ENCODE measurements around the gene MMAA.

DNA sequence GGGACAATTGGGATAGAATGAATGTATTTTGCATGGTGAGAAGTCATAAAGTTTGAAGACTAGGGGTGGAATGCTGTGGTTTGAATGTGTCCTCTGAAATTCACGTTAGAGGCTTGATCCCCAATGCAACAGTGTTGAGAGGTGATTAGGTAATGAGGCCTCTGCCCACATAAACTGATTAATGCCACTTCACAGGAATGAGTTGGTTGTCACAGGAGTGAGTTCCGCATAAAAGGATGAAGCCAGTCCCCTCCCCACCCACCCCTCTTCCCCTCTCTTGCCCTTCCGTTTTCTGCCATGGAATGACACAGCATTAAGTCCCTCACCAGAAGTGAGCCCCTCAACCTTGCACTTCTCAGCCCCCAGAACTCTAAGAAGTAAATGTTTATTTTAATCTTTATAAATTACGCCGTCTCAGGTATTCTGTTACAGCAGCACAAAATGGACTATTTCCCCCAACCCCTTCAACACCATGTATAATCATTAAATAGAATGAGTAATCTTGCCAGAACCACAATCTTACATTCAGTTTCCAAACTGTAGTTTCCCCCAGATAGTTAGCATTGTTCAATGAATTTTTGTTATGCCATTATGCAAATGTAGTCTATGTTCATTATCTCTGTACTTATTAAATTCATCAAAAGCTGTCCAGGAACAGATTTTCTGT, 5.5 kb upstream of the MMAA start:
- TF ChIP-seq, protein P1, sequence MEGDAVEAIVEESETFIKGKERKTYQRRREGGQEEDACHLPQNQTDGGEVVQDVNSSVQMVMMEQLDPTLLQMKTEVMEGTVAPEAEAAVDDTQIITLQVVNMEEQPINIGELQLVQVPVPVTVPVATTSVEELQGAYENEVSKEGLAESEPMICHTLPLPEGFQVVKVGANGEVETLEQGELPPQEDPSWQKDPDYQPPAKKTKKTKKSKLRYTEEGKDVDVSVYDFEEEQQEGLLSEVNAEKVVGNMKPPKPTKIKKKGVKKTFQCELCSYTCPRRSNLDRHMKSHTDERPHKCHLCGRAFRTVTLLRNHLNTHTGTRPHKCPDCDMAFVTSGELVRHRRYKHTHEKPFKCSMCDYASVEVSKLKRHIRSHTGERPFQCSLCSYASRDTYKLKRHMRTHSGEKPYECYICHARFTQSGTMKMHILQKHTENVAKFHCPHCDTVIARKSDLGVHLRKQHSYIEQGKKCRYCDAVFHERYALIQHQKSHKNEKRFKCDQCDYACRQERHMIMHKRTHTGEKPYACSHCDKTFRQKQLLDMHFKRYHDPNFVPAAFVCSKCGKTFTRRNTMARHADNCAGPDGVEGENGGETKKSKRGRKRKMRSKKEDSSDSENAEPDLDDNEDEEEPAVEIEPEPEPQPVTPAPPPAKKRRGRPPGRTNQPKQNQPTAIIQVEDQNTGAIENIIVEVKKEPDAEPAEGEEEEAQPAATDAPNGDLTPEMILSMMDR (IDR thresholded peaks at IDR 0.05), result no peak
- no peak for TF ChIP-seq POLR2A (IDR thresholded peaks at IDR 0.05)
